Transverse colon (tissue), 4 donors: ENCODE data around the gene IPO4. TPM values are rescaled to one million over a fixed set of nuclear protein-coding genes. Genes with fewer than 3 reads are reported as not detected.

Source experiments
- DNase-seq: peaks from one replicate; pipeline ENCODE4 v3.0.0-alpha.2; 2019
- H3K27ac ChIP-seq, 4 donors: fragments of 200-600 bp; sonication (generic); 2 replicates each; pipeline ENCODE4 v1.5.1; 2016 to 2018; ENCODE audit warnings: inconsistent platforms in 4 of 4
- H3K27me3 ChIP-seq: fragments of 200-600 bp; sonication (generic); 2 replicates; pipeline ENCODE4 v1.5.1; 2017; ENCODE audit warnings: inconsistent platforms
- H3K36me3 ChIP-seq, 4 donors: fragments of 200-600 bp; sonication (generic); 2 replicates each; pipeline ENCODE4 v1.5.1; 2017 to 2019; ENCODE audit warnings: inconsistent platforms in 4 of 4
- H3K4me1 ChIP-seq, 4 donors: fragments of 200-600 bp; sonication (generic); 2 replicates each; pipeline ENCODE4 v1.5.1; 2017 to 2020; ENCODE audit warnings: inconsistent platforms in 4 of 4
- H3K4me3 ChIP-seq, 4 donors: fragments of 200-600 bp; sonication (generic); 1 replicate in 1 of 4; 2 replicates in 3 of 4; pipeline versions ENCODE4 v1.5.1 to v1.6.1; 2017 to 2019; ENCODE audit warnings: inconsistent platforms in 4 of 4
- H3K9me3 ChIP-seq, 2 donors: fragments of 200-600 bp; sonication (generic); 2 replicates each; pipeline ENCODE4 v1.5.1; 2017 to 2019; ENCODE audit warnings: inconsistent platforms in 2 of 2
- CTCF ChIP-seq, 5 experiments: fragments of 200-600 bp in 3 of 5; fragments of 450-650 bp in 2 of 5; sonication (generic) in 3 of 5; IDR thresholded peaks; 1 replicate in 2 of 5; 2 replicates in 3 of 5; pipeline ENCODE4 v1.5.1; 2016 to 2017; ENCODE audit warnings: antibody characterized with exemption in 5 of 5, inconsistent platforms in 3 of 5, mild to moderate bottlenecking in 2 of 5, moderate library complexity in 1 of 5
- EP300 ChIP-seq: sonication (generic); formaldehyde crosslinking; IDR thresholded peaks from one replicate; pipeline ENCODE4 v1.6.1; 2017; ENCODE audit warnings: antibody characterized with exemption, low read depth
- POLR2A ChIP-seq: fragments of 450-650 bp; IDR thresholded peaks from one replicate; pipeline ENCODE4 v1.6.1; 2016; ENCODE audit warnings: antibody characterized with exemption, mild to moderate bottlenecking, moderate library complexity
- POLR2AphosphoS5 ChIP-seq, 3 donors: sonication (generic); formaldehyde crosslinking; IDR thresholded peaks; one replicate each; pipeline ENCODE4 v1.6.1; 2016; ENCODE audit warnings: antibody characterized with exemption in 3 of 3
- WGBS, 2 donors: methylation state at CpG; one replicate each; pipeline ENCODE4 v1.1.5; 2018; ENCODE audit warnings: low coverage in 1 of 2; 5-methylcytosine and 5-hydroxymethylcytosine counted together
- in situ Hi-C, 4 donors: fragments of 200-750 bp; cut with MboI; loops; one replicate each; pipeline versions ENCODE4 v1.15.0 to v1.15.1; 2017; ENCODE audit warnings: low sequenced_read_pairs in 3 of 4, low pct_ligation_motif_present in 1 of 4, low pct_unique_long_range_greater_than_20kb in 1 of 4
- intact Hi-C: fragments of 100-400 bp; cut with DNase I; formaldehyde crosslinking; loops from one replicate; pipeline ENCODE4 v1.15.1; 2023; ENCODE audit warnings: low total_unique reads
- total RNA-seq, 4 donors: library from RNA; depleted of rRNA; stranded (reverse); fragments of >200 nt; gene quantifications; one replicate each; pipeline ENCODE4 v1.1.0, GENCODE V29; 2016

The IPO4 gene
- total RNA-seq, 4 donors from 2014 or later: 10.0 to 60.5 (median 37.3) TPM

- Histone ChIP-seq H3K36me3 (peaks cover 0 to 19% (median 2%) of the 10 kb centered on the region in 4 donors), H3K27ac (peak within 1 kb of the TSS; percentile 89 to 98 (median 95)), H3K4me3 (peak within 1 kb of the TSS; percentile 70 to 98 (median 84)), H3K4me1 (peaks cover 21 to 45% (median 30%) of the 10 kb centered on the region in 4 donors), H3K27me3 (no peaks in the 10 kb centered on the region), H3K9me3 (no peaks in the 10 kb centered on the region)
- intact Hi-C loops (loop anchor here (5.0 kb wide), 1 partner anchor 161 kb away; the partner anchor contains the start of genes DHRS1 and NOP9), in situ Hi-C loops (no loop called here)
- peak; percentile 97 for DNase-seq
- 0% methylated on average over 11 to 19 of the region's 75 CpGs for WGBS, 2 donors
- TF ChIP-seq CTCF (IDR thresholded peaks at IDR 0.05) (no peak), EP300 (no peak), POLR2AphosphoS5 (IDR thresholded peaks at IDR 0.05) (peak; percentile 60 to 91 (median 88)), POLR2A (peak; percentile 63)
Observed at GRCh38 chr14:24135834-24136683, 52.6 kb downstream of the IPO4 start, which contains the start of gene PSME1. PSME1 (plus strand) TSS chr14:24136194; CDS start chr14:24136263, 69 bp downstream.

GRCh38 chr14:24135584-24135833 is 53.1 kb downstream of the IPO4 start:
- in situ Hi-C loops (no loop called here), intact Hi-C loops (loop anchor here (5.0 kb wide), 1 partner anchor 162 kb away; the partner anchor contains the start of genes DHRS1 and NOP9)
- Histone ChIP-seq H3K4me1 (peaks cover 21 to 43% (median 27%) of the 10 kb centered on the region in 4 donors), H3K36me3 (peaks cover 0 to 19% (median 2%) of the 10 kb centered on the region in 4 donors), H3K27me3 (no peaks in the 10 kb centered on the region), H3K27ac (peak overlapping the region; percentile 89 to 98 (median 95)), H3K9me3 (no peaks in the 10 kb centered on the region), H3K4me3 (peak overlapping the region; percentile 29 to 98 (median 72))
- 6 to 7% methylated on average over 2 to 9 of the region's 9 CpGs for WGBS, 2 donors
- no peak for DNase-seq
- no peak for TF ChIP-seq CTCF (IDR thresholded peaks at IDR 0.05)

GRCh38 chr14:24133735-24134134 is 54.9 kb downstream of the IPO4 start:
- peaks cover 12 to 26% (median 14%) of the 10 kb centered on the region in 4 donors for H3K4me1 ChIP-seq
- DNase-seq: no peak
- no peak overlapping the region for H3K4me3 ChIP-seq
- 98 to 100% methylated on average over 1 of the region's 1 CpG for WGBS, 2 donors
- no peak overlapping the region for H3K27ac ChIP-seq
- no peaks in the 10 kb centered on the region for H3K27me3 ChIP-seq
- no peaks in the 10 kb centered on the region for H3K9me3 ChIP-seq
- H3K36me3 ChIP-seq: peaks cover 0 to 11% (median 2%) of the 10 kb centered on the region in 4 donors
- no peak for TF ChIP-seq POLR2A
- no peak for TF ChIP-seq POLR2AphosphoS5 (IDR thresholded peaks at IDR 0.05)
- no peak for TF ChIP-seq EP300
- no peak for TF ChIP-seq CTCF (IDR thresholded peaks at IDR 0.05)
- in situ Hi-C loops (no loop called here), intact Hi-C loops (no loop called here)

- Histone ChIP-seq H3K9me3 (no peaks in the 10 kb centered on the region), H3K27ac (no peak overlapping the region), H3K4me1 (peaks cover 12 to 21% (median 14%) of the 10 kb centered on the region in 4 donors), H3K36me3 (peaks cover 0 to 3% (median 0%) of the 10 kb centered on the region in 4 donors), H3K27me3 (no peaks in the 10 kb centered on the region), H3K4me3 (no peak overlapping the region)
- intact Hi-C loops: no loop called here
- in situ Hi-C loops: no loop called here
- 90 to 95% methylated on average over 2 of the region's 2 CpGs for WGBS, 2 donors
- DNase-seq: no peak
- TF ChIP-seq CTCF (IDR thresholded peaks at IDR 0.05) (no peak), POLR2A (no peak), EP300 (no peak), POLR2AphosphoS5 (IDR thresholded peaks at IDR 0.05) (no peak)
Observed at GRCh38 chr14:24132976-24133375, 55.6 kb downstream of the IPO4 start.
